T-helper 17 cell (primary cell): Measurements from ENCODE around the gene SMYD4. TPM values are rescaled to one million over a fixed set of nuclear protein-coding genes. Genes with fewer than 3 reads are reported as not detected.
"Not testable (repeated sequence)": the region's sequence is repeated elsewhere in the genome, so short reads cannot be mapped to it uniquely, and the experiment has no call there.

Experiments used
- ATAC-seq: fragments of 150-1000 bp; cut with Tn5 transposase; 2 replicates; pipeline ENCODE4 v1.10.0; 2021; ENCODE audit warnings: mild to moderate bottlenecking, moderate library complexity
- DNase-seq, 3 donors: peaks; one replicate each; pipeline versions ENCODE4 v3.0.0 to v3.0.0-alpha.2; 2020 to 2021
- H3K9me3 ChIP-seq: one replicate; pipeline ENCODE4 v1.7.0; 2013; ENCODE audit warnings: low read length, mild to moderate bottlenecking; ENCODE audit not compliant: control insufficient read depth, poor library complexity, severe bottlenecking
- H3K27ac Mint-ChIP-seq: one replicate; pipeline ENCODE4 v1.8.0; 2022; ENCODE audit warnings: mild to moderate bottlenecking, moderate library complexity, mixed read lengths
- H3K27me3 Mint-ChIP-seq: one replicate; pipeline ENCODE4 v1.8.0; 2022; ENCODE audit warnings: mixed read lengths
- H3K36me3 Mint-ChIP-seq: one replicate; pipeline ENCODE4 v1.8.0; 2022; ENCODE audit warnings: low read depth, mixed read lengths
- H3K4me1 Mint-ChIP-seq: one replicate; pipeline ENCODE4 v1.8.0; 2022; ENCODE audit warnings: mild to moderate bottlenecking, mixed read lengths
- H3K4me3 Mint-ChIP-seq: one replicate; pipeline ENCODE4 v1.8.0; 2022; ENCODE audit warnings: mild to moderate bottlenecking, moderate library complexity, mixed read lengths
- total RNA-seq, 4 donors: library from RNA in 2 of 4; stranded (reverse) in 2 of 4; gene quantifications; one replicate each; pipeline ENCODE4 v1.2.3 and lab custom pipeline; 2022 to 2026

The SMYD4 gene
- total RNA-seq, 2 donors from 2014 or later = 16.0 to 16.8 TPM

- no peaks in the 10 kb centered on the region for H3K9me3 ChIP-seq
- Mint-ChIP-seq H3K36me3 (no peaks in the 10 kb centered on the region), H3K27me3 (no peaks in the 10 kb centered on the region), H3K27ac (no peak overlapping the region), H3K4me1 (peaks cover 3% of the 10 kb centered on the region), H3K4me3 (no peak overlapping the region)
- no peak for ATAC-seq
- no peak for DNase-seq
Measured at GRCh38 chr17:1753767-1754429, 75.8 kb downstream of the SMYD4 start.

- H3K36me3 Mint-ChIP-seq = no peaks in the 10 kb centered on the region
- DNase-seq (no peak), ATAC-seq (no peak)
- no peak overlapping the region for H3K27ac Mint-ChIP-seq
- H3K27me3 Mint-ChIP-seq = no peaks in the 10 kb centered on the region
- peaks cover 3% of the 10 kb centered on the region for H3K4me1 Mint-ChIP-seq
- H3K9me3 ChIP-seq = no peaks in the 10 kb centered on the region
- no peak overlapping the region for H3K4me3 Mint-ChIP-seq
Measured at GRCh38 chr17:1752425-1753262, 77.1 kb downstream of the SMYD4 start.

GRCh38 chr17:1750628-1751027, 79.1 kb downstream of the SMYD4 start:
- no peak for DNase-seq
- H3K9me3 ChIP-seq = no peaks in the 10 kb centered on the region
- no peak for ATAC-seq
- Mint-ChIP-seq H3K4me1 (no peaks in the 10 kb centered on the region), H3K36me3 (no peaks in the 10 kb centered on the region), H3K27me3 (no peaks in the 10 kb centered on the region), H3K27ac (no peak overlapping the region), H3K4me3 (no peak overlapping the region)

GRCh38 chr17:1746975-1747543, 82.6 kb downstream of the SMYD4 start:
- no peak for ATAC-seq
- no peaks in the 10 kb centered on the region for H3K9me3 ChIP-seq
- Mint-ChIP-seq H3K4me3 (no peak overlapping the region), H3K27ac (no peak overlapping the region), H3K36me3 (no peaks in the 10 kb centered on the region), H3K4me1 (no peaks in the 10 kb centered on the region), H3K27me3 (no peaks in the 10 kb centered on the region)
- no peak for DNase-seq

DNA sequence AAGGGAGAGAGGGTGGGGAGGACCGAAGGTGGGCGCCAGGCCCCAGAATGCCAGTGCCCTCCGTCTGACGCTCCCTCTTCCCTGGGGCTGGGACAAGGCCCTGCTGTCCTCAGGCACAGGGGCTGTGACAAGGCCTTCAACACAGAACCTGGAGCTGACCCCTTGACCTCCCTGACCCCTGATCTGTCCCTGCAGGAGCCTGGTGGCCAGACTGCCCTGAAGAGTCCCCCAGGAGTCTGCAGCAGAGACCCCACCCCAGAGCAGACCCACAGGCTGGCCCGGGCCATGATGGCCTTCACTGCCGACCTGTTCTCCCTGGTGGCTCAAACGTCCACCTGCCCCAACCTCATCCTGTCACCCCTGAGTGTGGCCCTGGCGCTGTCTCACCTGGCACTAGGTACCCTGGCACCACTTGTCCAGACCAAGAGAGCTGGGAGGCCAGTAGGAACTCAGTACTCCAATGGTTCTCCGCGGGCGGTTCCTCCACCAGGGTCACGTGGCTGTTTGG, 84.1 kb downstream of the SMYD4 start:
- no peak overlapping the region for H3K27ac Mint-ChIP-seq
- no peaks in the 10 kb centered on the region for H3K36me3 Mint-ChIP-seq
- H3K27me3 Mint-ChIP-seq = no peaks in the 10 kb centered on the region
- no peaks in the 10 kb centered on the region for H3K9me3 ChIP-seq
- no peaks in the 10 kb centered on the region for H3K4me1 Mint-ChIP-seq
- H3K4me3 Mint-ChIP-seq = no peak overlapping the region
- no peak for DNase-seq
- ATAC-seq = no peak

GRCh38 chr17:1744551-1745512, 84.9 kb downstream of the SMYD4 start:
- H3K4me1 Mint-ChIP-seq = no peaks in the 10 kb centered on the region
- no peaks in the 10 kb centered on the region for H3K9me3 ChIP-seq
- H3K4me3 Mint-ChIP-seq = no peak overlapping the region
- no peak for DNase-seq
- H3K27me3 Mint-ChIP-seq = no peaks in the 10 kb centered on the region
- no peak for ATAC-seq
- H3K27ac Mint-ChIP-seq = no peak overlapping the region
- H3K36me3 Mint-ChIP-seq = no peaks in the 10 kb centered on the region

GRCh38 chr17:1743088-1743439, 86.6 kb downstream of the SMYD4 start:
- no peak overlapping the region for H3K27ac Mint-ChIP-seq
- no peak for DNase-seq
- no peaks in the 10 kb centered on the region for H3K9me3 ChIP-seq
- ATAC-seq = no peak
- H3K36me3 Mint-ChIP-seq = no peaks in the 10 kb centered on the region
- no peaks in the 10 kb centered on the region for H3K4me1 Mint-ChIP-seq
- no peak overlapping the region for H3K4me3 Mint-ChIP-seq
- H3K27me3 Mint-ChIP-seq = no peaks in the 10 kb centered on the region

DNA sequence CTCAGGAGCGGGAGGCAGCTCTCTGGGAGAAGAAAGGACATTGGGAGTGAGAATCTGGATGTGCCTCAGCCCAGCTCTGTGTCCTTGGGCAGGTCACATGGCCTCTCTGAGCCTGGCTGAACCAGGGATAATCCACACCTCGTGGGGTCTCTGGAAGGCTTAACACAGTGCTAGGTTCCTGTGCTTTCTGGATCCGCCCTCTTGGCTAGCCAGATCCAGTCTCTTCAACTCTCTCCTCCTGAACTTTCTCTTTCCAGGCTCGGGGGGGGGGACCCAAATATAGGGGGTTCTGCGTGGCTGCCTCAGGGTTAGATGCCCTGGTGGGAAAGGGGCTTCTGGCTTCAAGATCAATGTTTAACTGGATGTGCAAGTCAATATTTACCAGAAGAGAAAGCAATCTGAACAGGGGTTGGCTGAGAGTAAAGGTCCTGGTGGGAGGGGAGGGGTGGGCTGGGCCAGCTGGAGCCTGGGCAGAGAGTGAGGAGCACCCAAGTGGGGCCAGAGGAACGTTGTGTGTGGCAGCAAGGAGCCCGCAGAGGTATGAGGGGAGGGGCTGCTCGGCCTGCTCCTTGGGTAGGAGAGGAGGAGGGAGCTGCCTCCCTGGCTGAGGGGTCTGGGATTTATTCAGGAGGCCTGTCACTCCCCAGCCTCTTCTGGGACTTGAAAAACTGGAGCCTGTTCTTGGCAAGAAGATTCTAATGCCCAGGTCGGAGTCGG, 87.2 kb downstream of the SMYD4 start, which contains the start of gene SERPINF2:
SERPINF2 (plus strand) TSS at position 501 of the 717 bp plus-strand sequence. CDS start 2,125 bp downstream, outside the sequence.
- H3K9me3 ChIP-seq = no peaks in the 10 kb centered on the region
- Mint-ChIP-seq H3K36me3 (no peaks in the 10 kb centered on the region), H3K4me1 (no peaks in the 10 kb centered on the region), H3K4me3 (no peak within 1 kb of the TSS), H3K27ac (no peak within 1 kb of the TSS), H3K27me3 (no peaks in the 10 kb centered on the region)
- DNase-seq (no peak), ATAC-seq (no peak)

DNA sequence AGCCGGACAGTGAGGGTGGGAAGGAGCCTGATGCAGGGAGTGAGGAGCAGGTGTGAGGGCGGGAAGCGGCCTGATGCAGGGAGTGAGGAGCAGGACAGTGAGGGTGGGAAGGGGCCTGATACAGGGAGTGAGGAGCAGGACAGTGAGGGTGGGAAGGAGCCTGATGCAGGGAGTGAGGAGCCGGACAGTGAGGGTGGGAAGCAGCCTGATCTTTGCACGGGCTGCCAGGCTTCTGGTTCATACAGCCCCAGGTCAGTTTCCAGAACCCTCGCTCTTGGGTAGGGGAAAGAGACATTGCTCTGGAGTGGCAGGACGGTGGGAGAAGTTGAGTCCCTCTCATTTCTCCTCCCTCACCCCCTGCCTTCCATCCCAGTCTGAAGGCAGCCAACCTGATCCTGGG, 87.8 kb downstream of the SMYD4 start:
- H3K36me3 Mint-ChIP-seq, H3K27me3 Mint-ChIP-seq, H3K4me3 Mint-ChIP-seq, ATAC-seq, H3K4me1 Mint-ChIP-seq, H3K27ac Mint-ChIP-seq, DNase-seq, H3K9me3 ChIP-seq: not testable (repeated sequence)

GRCh38 chr17:1737531-1738291, 92.0 kb downstream of the SMYD4 start:
- DNase-seq (no peak), ATAC-seq (no peak)
- H3K9me3 ChIP-seq = no peaks in the 10 kb centered on the region
- peaks cover 3% of the 10 kb centered on the region for H3K36me3 Mint-ChIP-seq
- H3K4me1 Mint-ChIP-seq = peaks cover 9% of the 10 kb centered on the region
- peak overlapping the region; percentile 87 for H3K27ac Mint-ChIP-seq
- H3K27me3 Mint-ChIP-seq = no peaks in the 10 kb centered on the region
- no peak overlapping the region for H3K4me3 Mint-ChIP-seq

DNA sequence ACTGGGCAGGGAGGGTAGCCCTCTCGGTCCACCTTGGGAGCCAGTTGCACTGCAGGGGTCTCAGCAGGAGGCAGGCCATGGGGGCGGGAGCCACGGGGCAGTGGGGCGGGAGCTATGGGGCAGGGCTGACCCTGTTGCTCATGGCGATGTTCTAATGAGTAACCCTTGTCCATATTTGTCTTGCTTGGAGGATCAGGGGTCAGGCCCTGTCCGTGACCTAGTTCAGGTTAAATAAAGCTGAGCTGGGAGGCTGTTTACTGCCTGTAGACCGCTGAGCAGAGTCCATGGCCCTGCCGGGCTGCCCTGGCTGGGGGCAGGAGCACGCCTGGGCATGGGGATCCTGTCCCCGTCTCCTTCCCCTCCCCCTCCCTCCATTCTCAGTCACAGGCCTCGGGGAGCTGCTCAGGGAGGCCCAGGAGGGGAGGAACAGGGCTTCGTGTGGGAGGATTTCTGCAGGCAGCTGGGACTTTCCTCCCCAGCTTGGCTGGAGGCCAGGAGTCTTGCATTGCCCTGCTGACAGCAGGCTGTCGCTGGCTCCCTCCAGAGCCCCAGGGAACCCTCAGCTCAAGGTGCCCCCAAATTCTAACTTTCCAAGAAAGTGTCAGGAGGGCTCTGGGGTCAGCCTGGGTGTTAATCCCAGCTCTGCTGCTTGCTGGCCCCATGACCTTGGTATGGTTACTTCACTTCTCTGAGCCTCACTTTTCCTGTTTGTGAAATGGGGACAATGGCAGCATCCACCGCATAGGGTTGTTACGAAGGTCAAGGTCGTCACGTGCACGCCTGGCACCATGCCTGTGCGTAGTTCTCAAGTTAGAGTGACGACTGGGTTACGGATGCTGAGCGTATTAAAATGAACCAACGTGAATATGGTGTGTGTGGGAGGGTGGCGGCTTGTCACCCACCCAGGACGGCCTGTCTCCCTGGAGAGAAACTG, 93.1 kb downstream of the SMYD4 start:
- H3K27me3 Mint-ChIP-seq = no peaks in the 10 kb centered on the region
- peaks cover 3% of the 10 kb centered on the region for H3K36me3 Mint-ChIP-seq
- peaks cover 9% of the 10 kb centered on the region for H3K4me1 Mint-ChIP-seq
- peak; percentile 39 to 46 (median 45) for DNase-seq
- no peaks in the 10 kb centered on the region for H3K9me3 ChIP-seq
- peak overlapping the region; percentile 28 for H3K4me3 Mint-ChIP-seq
- ATAC-seq = peak; percentile 81
- H3K27ac Mint-ChIP-seq = peak overlapping the region; percentile 87
